Activated T-cell treated with anti-CD3 and anti-CD28 coated beads for 24 hours (primary cell): ENCODE data around the gene ZNF71.
"Not testable (repeated sequence)": the region's sequence is repeated elsewhere in the genome, so short reads cannot be mapped to it uniquely, and the experiment has no call there.

Experiments used
- DNase-seq: peaks from one replicate; pipeline ENCODE4 v3.0.0-alpha.2; 2020; ENCODE audit warnings: low read depth

ZNF71 gene

DNA sequence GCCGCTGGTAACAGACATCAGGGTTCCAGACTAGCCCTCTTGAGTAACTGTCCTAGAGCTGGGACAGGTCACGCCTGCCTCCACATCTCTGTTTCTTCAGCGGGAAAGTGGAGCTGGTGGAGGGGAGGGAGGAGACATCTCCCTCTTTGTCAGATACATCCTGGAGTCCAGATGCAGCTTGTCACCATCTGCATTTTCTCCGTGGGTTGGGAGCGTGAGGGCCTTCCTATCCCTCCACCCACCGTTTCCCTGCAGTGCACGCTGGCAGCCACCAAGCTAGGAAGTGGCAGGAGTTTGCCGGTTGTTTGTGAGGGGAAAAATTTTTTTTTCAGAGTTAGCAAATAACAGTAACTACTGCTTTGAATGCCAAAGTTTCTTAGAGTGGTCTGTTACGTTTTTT, 27.9 kb downstream of the ZNF71 start:
- DNase-seq, result no peak

DNA sequence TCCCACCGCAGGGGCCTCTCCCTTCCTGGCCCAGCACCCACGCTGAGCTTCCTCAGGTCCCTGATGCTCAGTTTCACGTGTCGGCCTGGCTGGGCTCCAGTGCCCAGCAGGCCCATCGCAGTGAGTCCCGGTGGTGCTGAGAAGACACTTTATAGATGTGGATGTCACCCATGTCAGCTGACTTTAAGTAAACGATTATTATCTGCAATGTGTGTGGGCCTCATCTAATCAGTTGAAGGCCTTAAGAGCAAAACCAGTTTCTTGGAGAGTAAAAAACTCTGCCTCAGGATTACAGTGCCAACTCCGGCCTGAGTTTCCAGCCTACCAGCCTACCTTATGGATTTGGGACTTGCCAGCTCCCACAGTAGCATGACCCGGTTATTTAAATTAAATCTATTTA, 30.6 kb downstream of the ZNF71 start:
- no peak for DNase-seq

GRCh38 chr19:56633021-56633420, 37.9 kb downstream of the ZNF71 start:
- no peak for DNase-seq

- no peak for DNase-seq
Measured at GRCh38 chr19:56637976-56638555, 43.0 kb downstream of the ZNF71 start.

DNA sequence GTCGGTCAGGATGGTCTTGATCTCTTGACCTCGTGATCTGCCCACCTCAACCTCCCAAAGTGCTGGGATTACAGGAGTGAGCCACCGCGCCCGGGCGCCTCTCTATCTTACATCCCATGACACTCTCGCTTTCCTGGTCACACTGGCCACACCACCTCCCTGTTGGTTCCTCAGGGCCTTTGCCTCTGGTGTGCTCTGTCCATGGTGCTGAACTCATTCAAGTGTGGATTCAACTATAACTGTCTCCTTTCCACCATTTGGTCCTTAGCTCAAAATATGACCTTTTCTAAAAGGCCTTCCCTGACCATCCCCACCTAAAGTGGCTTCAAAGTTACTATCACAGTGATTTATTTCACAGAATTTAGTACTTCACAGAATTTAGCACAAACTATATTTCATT, 44.1 kb downstream of the ZNF71 start:
- DNase-seq, result no peak

- DNase-seq, result no peak
Measured at GRCh38 chr19:56642711-56643459, 47.8 kb downstream of the ZNF71 start, which contains the start of gene SMIM17. TSS of gene SMIM17 (plus strand) at chr19:56643159. CDS start at chr19:56645668, 2,509 bp downstream.

DNA sequence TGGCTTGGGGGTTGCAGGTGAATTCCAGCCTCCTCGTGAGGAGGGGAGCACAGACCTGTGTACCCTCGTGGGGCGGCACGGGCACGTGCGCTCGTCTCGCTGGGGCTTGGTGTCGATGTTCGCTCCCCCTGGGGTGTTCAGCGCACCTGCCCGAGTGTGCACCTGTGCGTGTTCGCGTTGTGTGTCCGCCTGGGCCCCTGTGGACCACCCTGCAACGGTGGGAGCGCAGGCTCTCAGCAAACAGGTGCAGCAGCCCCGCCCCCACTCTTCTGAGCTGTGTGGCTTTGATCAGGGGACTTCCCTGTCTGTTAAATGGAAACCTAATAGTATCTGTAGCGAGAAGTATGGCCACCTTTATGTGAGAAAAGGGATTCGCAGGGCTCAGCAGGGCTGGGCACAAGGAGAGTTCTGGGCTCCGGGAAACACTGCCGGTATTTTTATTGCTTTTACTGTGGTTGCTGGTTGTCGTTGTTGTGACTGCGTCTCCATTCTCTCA, 48.4 kb downstream of the ZNF71 start:
- DNase-seq, result no peak

DNA sequence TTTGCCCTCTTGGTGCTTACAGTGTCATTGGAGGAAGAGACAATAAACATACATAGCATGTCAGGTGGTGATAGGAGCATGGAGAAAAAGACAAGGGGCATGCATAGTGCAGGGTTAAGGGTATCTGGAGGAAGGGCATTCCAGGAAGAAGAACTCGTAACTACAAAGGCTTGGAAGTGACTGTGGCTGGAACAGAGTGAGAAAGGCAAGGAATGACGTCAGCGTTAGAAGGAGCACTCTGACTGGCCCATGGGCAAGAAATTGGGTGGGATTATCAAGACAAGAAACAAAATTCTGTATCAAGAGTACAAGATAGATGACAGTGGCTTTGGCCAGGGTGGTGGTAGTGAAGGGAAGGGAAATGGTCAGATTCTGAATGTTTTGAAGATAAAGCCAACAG, 59.0 kb downstream of the ZNF71 start:
- no peak for DNase-seq

- no peak for DNase-seq
Measured at GRCh38 chr19:56660381-56661107, 65.4 kb downstream of the ZNF71 start.

GRCh38 chr19:56661248-56661647, 66.1 kb downstream of the ZNF71 start:
- DNase-seq, result no peak

- no peak for DNase-seq
Measured at GRCh38 chr19:56663931-56664500, 68.9 kb downstream of the ZNF71 start.

GRCh38 chr19:56664511-56664910, 69.4 kb downstream of the ZNF71 start:
- DNase-seq, result no peak

GRCh38 chr19:56667311-56667870, 72.3 kb downstream of the ZNF71 start:
- no peak for DNase-seq

GRCh38 chr19:56668676-56669075, 73.6 kb downstream of the ZNF71 start:
- DNase-seq, result no peak

- no peak for DNase-seq
Measured at GRCh38 chr19:56670401-56670960, 75.4 kb downstream of the ZNF71 start.

DNA sequence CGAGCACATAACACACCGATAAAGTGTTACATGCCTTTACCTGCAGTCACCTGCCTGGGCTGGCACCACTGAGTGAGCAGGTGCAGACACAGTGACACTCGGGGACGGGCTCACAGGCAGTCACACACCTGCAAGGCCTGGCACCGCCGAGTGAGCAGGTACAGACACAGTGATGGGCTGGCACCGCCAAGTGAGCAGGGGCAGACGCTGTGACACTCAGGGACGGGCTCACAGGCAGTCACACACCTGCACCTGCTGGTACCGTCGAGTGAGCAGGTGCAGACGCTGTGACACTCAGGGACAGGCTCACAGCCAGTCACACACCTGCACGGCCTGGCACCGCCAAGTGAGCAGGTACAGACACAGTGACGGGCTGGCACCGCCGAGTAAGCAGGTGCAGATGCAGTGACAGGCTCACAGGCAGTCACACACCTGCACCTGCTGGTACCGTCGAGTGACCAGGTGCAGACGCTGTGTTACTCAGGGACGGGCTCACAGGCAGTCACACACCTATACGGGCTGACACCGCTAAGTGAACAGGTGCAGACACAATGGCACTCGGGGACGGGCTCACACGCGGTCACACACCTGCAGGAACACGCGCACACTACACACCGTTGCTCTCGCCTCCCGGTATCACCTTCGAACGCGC, 76.0 kb downstream of the ZNF71 start:
- DNase-seq, result no peak

DNA sequence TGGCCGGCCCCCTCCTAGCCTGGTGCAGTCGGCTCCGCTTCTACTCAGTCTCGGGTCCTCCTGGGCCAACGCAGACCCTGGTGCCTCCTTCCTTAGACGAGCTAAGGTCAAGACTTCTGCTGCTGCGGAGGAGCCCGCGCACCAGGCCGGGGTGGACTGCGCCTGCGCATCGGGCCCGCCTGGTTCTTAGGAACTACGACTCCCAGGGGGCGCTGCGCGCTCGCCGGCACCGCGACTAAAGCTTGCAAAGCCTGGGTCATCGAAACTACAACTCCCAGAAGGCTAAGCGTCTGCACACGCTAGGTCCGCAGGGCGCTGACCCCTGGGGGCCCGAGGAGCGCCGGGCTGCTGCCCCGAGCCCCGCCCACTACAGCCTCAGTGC, 76.5 kb downstream of the ZNF71 start, which contains the start of gene ZNF835:
Gene ZNF835, minus strand, starts transcription at position 145 of the 382 bp plus-strand sequence. CDS start 6,559 bp downstream, outside the sequence.
- DNase-seq, result peak; percentile 81

GRCh38 chr19:56672610-56673009, 77.5 kb downstream of the ZNF71 start:
- DNase-seq, result not testable (repeated sequence)
